Skeletal muscle satellite cell (primary cell): Measurements from ENCODE around the gene NDST1.

ENCODE experiments used
- H3K27me3 ChIP-seq: 2 replicates; pipeline ENCODE4 v1.7.0; 2013; ENCODE audit warnings: low read length; ENCODE audit not compliant: control insufficient read depth, insufficient read depth
- H3K36me3 ChIP-seq: 2 replicates; pipeline ENCODE4 v1.7.0; 2013; ENCODE audit warnings: mild to moderate bottlenecking, control low read depth, low read length; ENCODE audit not compliant: insufficient read depth
- H3K4me1 ChIP-seq: 2 replicates; pipeline ENCODE4 v1.7.0; 2013; ENCODE audit warnings: low read length; ENCODE audit not compliant: control insufficient read depth, insufficient read depth
- H3K4me2 ChIP-seq: 2 replicates; pipeline ENCODE4 v1.7.0; 2013; ENCODE audit warnings: mild to moderate bottlenecking, low read length
- H3K4me3 ChIP-seq: 2 replicates; pipeline ENCODE4 v1.7.0; 2013; ENCODE audit warnings: low read length
- H3K9ac ChIP-seq: 2 replicates; pipeline ENCODE4 v1.7.0; 2013; ENCODE audit warnings: mild to moderate bottlenecking, low read depth, low read length, moderate library complexity
- H3K9me3 ChIP-seq: replicated peaks from 2 replicates; pipeline ENCODE4 v1.7.0; 2013; ENCODE audit warnings: mild to moderate bottlenecking, control low read depth, low read length

NDST1 gene

DNA sequence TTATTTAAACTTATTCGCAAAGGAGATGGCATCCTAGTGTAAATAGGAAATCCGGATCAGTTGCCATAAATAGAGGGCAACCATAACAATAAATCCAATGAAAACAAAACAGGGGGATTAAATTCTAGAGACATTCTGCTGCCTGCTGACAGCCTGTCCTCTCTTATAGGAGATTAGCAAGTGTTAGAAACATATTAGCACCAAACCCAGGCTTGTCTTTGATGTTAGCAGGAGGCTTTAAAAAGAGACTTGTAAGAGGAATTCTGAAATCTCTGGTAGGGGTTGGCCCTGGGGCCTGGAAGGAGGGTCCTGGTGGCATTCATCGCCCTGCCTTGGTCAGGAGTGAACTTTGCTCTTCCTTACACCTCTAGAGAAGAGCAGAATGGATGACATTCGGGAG is 21.6 kb downstream of the NDST1 start:
- H3K27me3 ChIP-seq, result no peaks in the 10 kb centered on the region
- peak overlapping the region; percentile 22 for H3K9ac ChIP-seq
- no peak overlapping the region for H3K4me2 ChIP-seq
- H3K4me1 ChIP-seq, result peaks cover 12% of the 10 kb centered on the region
- H3K36me3 ChIP-seq, result peaks cover 56% of the 10 kb centered on the region
- no peak overlapping the region for H3K4me3 ChIP-seq
- no peaks in the 10 kb centered on the region for H3K9me3 ChIP-seq

DNA sequence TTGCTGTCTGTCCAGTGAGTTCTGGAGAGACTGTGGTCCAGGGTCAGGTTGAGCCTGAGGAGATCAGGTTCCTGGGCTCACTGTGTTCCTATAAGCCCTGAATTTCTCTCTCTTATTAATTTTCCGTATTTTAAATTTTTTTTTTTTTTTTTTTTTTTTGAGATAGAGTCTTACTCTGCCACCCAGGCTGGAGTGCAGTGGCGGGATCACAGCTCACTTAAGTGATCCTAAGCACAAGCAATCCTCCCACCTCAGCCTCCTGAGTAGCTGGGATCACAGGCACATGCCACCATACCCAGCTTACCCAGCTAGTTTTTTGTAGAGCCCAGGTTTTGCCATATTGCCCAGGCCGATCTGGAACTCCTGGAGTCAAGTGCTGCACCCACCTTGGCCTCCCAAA is 22.5 kb downstream of the NDST1 start:
- no peaks in the 10 kb centered on the region for H3K9me3 ChIP-seq
- peaks cover 12% of the 10 kb centered on the region for H3K4me1 ChIP-seq
- no peak overlapping the region for H3K9ac ChIP-seq
- H3K27me3 ChIP-seq, result no peaks in the 10 kb centered on the region
- peaks cover 59% of the 10 kb centered on the region for H3K36me3 ChIP-seq
- no peak overlapping the region for H3K4me2 ChIP-seq
- no peak overlapping the region for H3K4me3 ChIP-seq

- Histone ChIP-seq H3K4me1 (peaks cover 10% of the 10 kb centered on the region), H3K36me3 (peaks cover 66% of the 10 kb centered on the region), H3K27me3 (no peaks in the 10 kb centered on the region), H3K9me3 (no peaks in the 10 kb centered on the region), H3K4me3 (no peak overlapping the region), H3K9ac (no peak overlapping the region), H3K4me2 (no peak overlapping the region)
These were observed 23.1 kb downstream of the NDST1 start for GRCh38 chr5:150530951-150531588.

DNA sequence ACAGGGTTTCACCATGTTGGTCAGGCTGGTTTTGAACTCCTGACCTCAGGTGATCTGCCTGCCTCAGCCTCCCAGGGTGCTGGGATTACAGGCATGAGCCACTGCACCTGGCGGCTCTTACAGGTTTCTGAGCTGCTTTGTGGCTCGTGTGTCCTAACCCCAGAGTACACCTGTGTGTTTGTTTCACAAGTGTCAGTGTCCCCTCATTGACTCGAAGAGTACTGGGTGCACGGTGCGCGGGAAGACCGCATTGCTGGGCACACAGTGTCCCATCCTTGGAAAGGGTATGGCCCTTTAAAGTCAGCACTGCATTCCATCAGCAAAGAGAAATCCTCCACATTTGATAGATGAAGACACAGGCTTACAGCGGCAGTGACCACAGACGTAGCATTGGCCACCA is 23.8 kb downstream of the NDST1 start:
- Histone ChIP-seq H3K9ac (no peak overlapping the region), H3K9me3 (no peaks in the 10 kb centered on the region), H3K4me1 (peaks cover 4% of the 10 kb centered on the region), H3K4me3 (no peak overlapping the region), H3K27me3 (no peaks in the 10 kb centered on the region), H3K36me3 (peaks cover 69% of the 10 kb centered on the region), H3K4me2 (no peak overlapping the region)

- Histone ChIP-seq H3K36me3 (peaks cover 67% of the 10 kb centered on the region), H3K9me3 (no peaks in the 10 kb centered on the region), H3K4me3 (no peak overlapping the region), H3K4me1 (no peaks in the 10 kb centered on the region), H3K27me3 (no peaks in the 10 kb centered on the region), H3K4me2 (no peak overlapping the region), H3K9ac (no peak overlapping the region)
These were observed 24.2 kb downstream of the NDST1 start for GRCh38 chr5:150532151-150532550.

DNA sequence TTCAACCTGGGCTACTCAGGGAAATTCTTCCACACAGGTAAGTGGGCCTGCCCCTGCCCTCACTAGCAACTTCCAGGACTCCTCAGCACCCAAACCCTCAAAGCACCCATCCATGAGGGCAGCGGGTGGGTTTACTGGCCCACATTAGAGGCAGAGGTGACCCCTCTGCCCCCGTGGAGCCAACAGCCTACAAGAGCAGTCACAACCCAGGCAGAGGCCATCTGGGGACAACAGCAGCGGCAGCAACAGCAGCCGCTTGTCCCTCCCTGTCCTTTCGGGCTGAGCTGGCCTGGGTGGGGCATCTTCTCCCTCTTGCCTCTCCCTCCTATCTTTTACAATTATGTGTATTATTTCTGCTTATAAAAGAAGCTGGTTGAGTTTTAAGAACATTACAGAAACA is 25.1 kb downstream of the NDST1 start:
- H3K9ac ChIP-seq, result no peak overlapping the region
- H3K4me2 ChIP-seq, result no peak overlapping the region
- H3K9me3 ChIP-seq, result no peaks in the 10 kb centered on the region
- no peaks in the 10 kb centered on the region for H3K27me3 ChIP-seq
- H3K36me3 ChIP-seq, result peaks cover 63% of the 10 kb centered on the region
- H3K4me3 ChIP-seq, result no peak overlapping the region
- H3K4me1 ChIP-seq, result peaks cover 4% of the 10 kb centered on the region

DNA sequence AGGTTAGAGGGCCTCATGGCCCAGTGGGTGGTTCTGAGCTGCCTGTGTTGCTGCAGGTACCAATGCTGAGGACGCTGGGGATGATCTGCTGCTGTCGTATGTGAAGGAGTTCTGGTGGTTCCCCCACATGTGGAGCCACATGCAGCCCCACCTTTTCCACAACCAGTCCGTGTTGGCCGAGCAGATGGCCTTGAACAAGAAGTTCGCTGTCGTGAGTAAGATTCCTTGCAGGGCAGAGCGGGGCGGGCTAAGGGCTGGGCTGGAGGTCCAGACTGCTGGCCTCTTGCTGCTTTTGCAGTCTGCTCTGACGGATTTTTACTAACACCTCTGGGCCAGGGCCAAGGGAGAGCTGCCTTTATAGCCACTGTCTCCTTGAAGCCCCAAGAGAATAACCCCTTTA is 26.9 kb downstream of the NDST1 start:
- H3K9ac ChIP-seq, result no peak overlapping the region
- no peak overlapping the region for H3K4me3 ChIP-seq
- H3K4me2 ChIP-seq, result no peak overlapping the region
- no peaks in the 10 kb centered on the region for H3K27me3 ChIP-seq
- H3K36me3 ChIP-seq, result peaks cover 72% of the 10 kb centered on the region
- no peaks in the 10 kb centered on the region for H3K9me3 ChIP-seq
- peaks cover 13% of the 10 kb centered on the region for H3K4me1 ChIP-seq

- no peak overlapping the region for H3K9ac ChIP-seq
- no peak overlapping the region for H3K4me3 ChIP-seq
- H3K9me3 ChIP-seq, result no peaks in the 10 kb centered on the region
- no peaks in the 10 kb centered on the region for H3K27me3 ChIP-seq
- peaks cover 74% of the 10 kb centered on the region for H3K36me3 ChIP-seq
- H3K4me2 ChIP-seq, result no peak overlapping the region
- peaks cover 20% of the 10 kb centered on the region for H3K4me1 ChIP-seq
These were observed 27.7 kb downstream of the NDST1 start for GRCh38 chr5:150535611-150536010.

- H3K4me2 ChIP-seq, result no peak overlapping the region
- H3K4me1 ChIP-seq, result peaks cover 35% of the 10 kb centered on the region
- no peaks in the 10 kb centered on the region for H3K27me3 ChIP-seq
- no peak overlapping the region for H3K9ac ChIP-seq
- no peak overlapping the region for H3K4me3 ChIP-seq
- H3K36me3 ChIP-seq, result peaks cover 81% of the 10 kb centered on the region
- H3K9me3 ChIP-seq, result no peaks in the 10 kb centered on the region
These were observed 30.3 kb downstream of the NDST1 start for GRCh38 chr5:150538007-150538917.

GRCh38 chr5:150539206-150539605 is 31.3 kb downstream of the NDST1 start:
- peaks cover 80% of the 10 kb centered on the region for H3K36me3 ChIP-seq

DNA sequence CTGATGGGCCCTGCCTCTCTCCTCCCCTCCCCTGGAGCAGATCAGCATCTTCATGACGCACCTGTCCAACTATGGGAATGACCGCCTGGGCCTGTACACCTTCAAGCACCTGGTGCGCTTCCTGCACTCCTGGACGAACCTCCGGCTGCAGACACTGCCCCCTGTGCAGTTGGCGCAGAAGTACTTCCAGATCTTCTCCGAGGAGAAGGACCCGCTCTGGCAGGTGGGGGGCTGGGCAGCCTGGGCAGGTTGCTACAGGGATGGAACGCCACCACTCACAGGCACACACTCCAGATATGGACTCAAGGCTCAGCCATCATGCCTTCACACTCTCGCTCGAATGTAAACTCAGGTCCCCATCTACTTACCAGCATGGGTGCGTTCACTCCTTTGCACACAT is 32.1 kb downstream of the NDST1 start:
- Histone ChIP-seq H3K4me3 (no peak overlapping the region), H3K9me3 (no peaks in the 10 kb centered on the region), H3K9ac (no peak overlapping the region), H3K27me3 (no peaks in the 10 kb centered on the region), H3K4me1 (peaks cover 35% of the 10 kb centered on the region), H3K36me3 (peaks cover 78% of the 10 kb centered on the region), H3K4me2 (no peak overlapping the region)

More at GRCh38 chr5:150539206-150539605, 31.3 kb downstream of the NDST1 start:
- Histone ChIP-seq H3K9ac (no peak overlapping the region), H3K4me1 (peaks cover 35% of the 10 kb centered on the region), H3K4me2 (no peak overlapping the region), H3K9me3 (no peaks in the 10 kb centered on the region), H3K4me3 (no peak overlapping the region), H3K27me3 (no peaks in the 10 kb centered on the region)
